Measurements from ENCODE around the gene VIM.
A peak's percentile ranks its signal among the peaks of the same experiment; 100 is the strongest.

The VIM gene

GRCh38 chr10:17210361-17210760, 17.7 kb upstream of the VIM start:
- DNase-seq, result no peak

GRCh38 chr10:17212802-17213221, 15.2 kb upstream of the VIM start:
- no peak for DNase-seq

GRCh38 chr10:17213646-17214349, 14.2 kb upstream of the VIM start:
- no peak for DNase-seq

GRCh38 chr10:17214526-17214925, 13.5 kb upstream of the VIM start:
- DNase-seq, result no peak

- no peak for DNase-seq
Observed at GRCh38 chr10:17214971-17215781, 12.9 kb upstream of the VIM start.

GRCh38 chr10:17215782-17216122, 12.3 kb upstream of the VIM start:
- no peak for DNase-seq

- DNase-seq, result no peak
Observed at GRCh38 chr10:17216217-17216900, 11.7 kb upstream of the VIM start.

- no peak for DNase-seq
Observed at GRCh38 chr10:17216901-17217395, 11.1 kb upstream of the VIM start.

- no peak for DNase-seq
Observed at GRCh38 chr10:17217631-17218232, 10.3 kb upstream of the VIM start.

GRCh38 chr10:17219024-17219423, 9.0 kb upstream of the VIM start:
- no peak for DNase-seq

GRCh38 chr10:17220652-17221100, 7.4 kb upstream of the VIM start:
- DNase-seq, result no peak

GRCh38 chr10:17222329-17222728, 5.7 kb upstream of the VIM start:
- no peak for DNase-seq

- no peak for DNase-seq
Observed at GRCh38 chr10:17225808-17226207, 2.2 kb upstream of the VIM start.

GRCh38 chr10:17226891-17227303, 1.1 kb upstream of the VIM start:
- DNase-seq, result no peak

- no peak for DNase-seq
Observed at GRCh38 chr10:17227367-17228090, 512 bp upstream of the VIM start.

- peak; percentile 84 to 91 for DNase-seq
Observed at GRCh38 chr10:17229016-17229716, 1.1 kb downstream of the VIM start.

GRCh38 chr10:17229717-17229966, 1.6 kb downstream of the VIM start:
- peak in 1 of 2 donors; percentile 41 for DNase-seq

GRCh38 chr10:17229967-17230682, 2.1 kb downstream of the VIM start:
- DNase-seq, result peak; percentile 83 to 85

GRCh38 chr10:17231788-17232187, 3.7 kb downstream of the VIM start:
- DNase-seq, result no peak

GRCh38 chr10:17232276-17232960, 4.4 kb downstream of the VIM start:
- no peak for DNase-seq
